Measurements from ENCODE around the gene MYCBP2.
"Not testable (repeated sequence)": the region's sequence is repeated elsewhere in the genome, so short reads cannot be mapped to it uniquely, and the experiment has no call there.

The MYCBP2 gene

DNA sequence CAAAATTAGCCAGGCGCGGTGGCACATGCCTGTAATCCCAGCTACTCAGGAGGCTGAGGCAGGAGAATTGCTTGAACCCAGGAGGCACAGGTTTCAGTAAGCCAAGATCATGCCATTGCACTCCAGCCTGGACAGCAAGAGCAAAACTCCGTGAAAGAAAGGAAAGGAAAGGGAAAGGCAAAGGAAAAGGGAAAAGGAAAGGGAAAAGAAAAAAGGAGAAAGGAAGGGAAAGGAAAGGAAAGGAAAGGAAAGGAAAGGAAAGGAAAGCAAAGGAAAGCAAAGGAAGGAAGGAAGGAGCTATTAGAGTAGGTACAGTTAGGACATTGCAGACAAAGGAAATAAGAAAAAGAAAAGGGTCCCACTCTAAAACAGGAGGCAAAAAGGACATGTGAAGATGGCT lies 41.3 kb downstream of the MYCBP2 start:
- H2AK5ac ChIP-seq (ENCODE audit: low read depth, low read length); H3K4me3 ChIP-seq (ENCODE audit: low read length in 2 of 2); H2BK12ac ChIP-seq (ENCODE audit: low read length); H2BK120ac ChIP-seq (ENCODE audit: low read depth, low read length); H3K4me1 ChIP-seq (ENCODE audit: control insufficient read depth in 2 of 2, insufficient read depth in 1 of 2, low read depth in 1 of 2, low read length in 2 of 2); H3K79me1 ChIP-seq (ENCODE audit: low read depth, low read length); H3K27me3 ChIP-seq (ENCODE audit: control insufficient read depth in 3 of 3, insufficient read depth in 3 of 3, low read depth in 1 of 3, low read length in 3 of 3); H3K36me3 ChIP-seq (replicated peaks in 1 of 2; ENCODE audit: control insufficient read depth in 2 of 2, insufficient read depth in 2 of 2, low read length in 2 of 2); H3K23ac ChIP-seq (ENCODE audit: low read depth, low read length, poor library complexity); H4K8ac ChIP-seq (ENCODE audit: low read depth, low read length); H2BK5ac ChIP-seq (ENCODE audit: low read length); H2BK15ac ChIP-seq (ENCODE audit: low read length); DNase-seq (ENCODE audit: low spot score); H3K4ac ChIP-seq (ENCODE audit: low read length); H4K91ac ChIP-seq (ENCODE audit: low read depth, low read length, poor library complexity); H3K9me3 ChIP-seq (replicated peaks in 1 of 2; ENCODE audit: control insufficient read depth in 2 of 2, insufficient read depth in 1 of 2, low read depth in 1 of 2, low read length in 2 of 2); H3K9ac ChIP-seq (ENCODE audit: low read depth, low read length, poor library complexity); H3K27ac ChIP-seq (replicated peaks; ENCODE audit: low read length); H3K18ac ChIP-seq (ENCODE audit: low read length); H2AFZ ChIP-seq (ENCODE audit: low read length); H3K4me2 ChIP-seq (ENCODE audit: insufficient read depth, low read length, poor library complexity, severe bottlenecking); H3K14ac ChIP-seq (ENCODE audit: low read length): not testable (repeated sequence)
- WGBS, 2 donors (ENCODE audit: extremely low coverage in 2 of 2, insufficient read length in 2 of 2, insufficient replicate concordance in 1 of 2) = no CpG with 5 or more reads among the region's 3 CpGs

DNA sequence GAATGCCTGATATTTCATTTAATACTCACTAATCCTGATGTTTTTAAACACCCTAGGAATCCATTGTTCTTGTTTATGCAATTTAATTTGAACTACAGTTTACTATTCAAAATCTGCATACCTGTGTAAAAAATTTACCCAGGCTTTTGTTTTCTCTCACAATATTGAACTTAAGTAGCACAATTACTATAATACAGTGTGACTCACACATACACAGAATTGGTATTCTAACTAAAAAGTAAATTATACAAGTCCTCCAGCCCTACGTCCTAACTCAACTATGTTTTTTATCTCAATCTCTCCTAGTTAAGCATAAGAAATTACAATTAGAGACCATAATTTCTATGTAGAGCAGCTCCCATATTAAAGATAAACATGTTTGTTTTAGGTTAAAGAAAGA lies 41.8 kb downstream of the MYCBP2 start:
- Histone ChIP-seq H2BK12ac (ENCODE audit: low read length) (no peak overlapping the region), H3K36me3 (replicated peaks in 1 of 2; ENCODE audit: control insufficient read depth in 2 of 2, insufficient read depth in 2 of 2, low read length in 2 of 2) (peaks cover 0 to 5% of the 10 kb centered on the region in 2 donors), H4K91ac (ENCODE audit: low read depth, low read length, poor library complexity) (no peak overlapping the region), H3K27ac (replicated peaks; ENCODE audit: low read length) (no peak overlapping the region), H2BK120ac (ENCODE audit: low read depth, low read length) (no peak overlapping the region), H4K8ac (ENCODE audit: low read depth, low read length) (no peak overlapping the region), H3K9me3 (replicated peaks in 1 of 2; ENCODE audit: control insufficient read depth in 2 of 2, insufficient read depth in 1 of 2, low read depth in 1 of 2, low read length in 2 of 2) (no peaks in the 10 kb centered on the region), H3K4me2 (ENCODE audit: insufficient read depth, low read length, poor library complexity, severe bottlenecking) (no peak overlapping the region), H3K18ac (ENCODE audit: low read length) (no peak overlapping the region), H3K79me1 (ENCODE audit: low read depth, low read length) (no peaks in the 10 kb centered on the region), H3K23ac (ENCODE audit: low read depth, low read length, poor library complexity) (no peak overlapping the region), H3K27me3 (ENCODE audit: control insufficient read depth in 3 of 3, insufficient read depth in 3 of 3, low read depth in 1 of 3, low read length in 3 of 3) (no peaks in the 10 kb centered on the region), H2AFZ (ENCODE audit: low read length) (no peak overlapping the region), H2BK5ac (ENCODE audit: low read length) (no peak overlapping the region), H3K14ac (ENCODE audit: low read length) (no peak overlapping the region), H3K4me3 (ENCODE audit: low read length in 2 of 2) (no peak overlapping the region), H2AK5ac (ENCODE audit: low read depth, low read length) (no peak overlapping the region), H3K9ac (ENCODE audit: low read depth, low read length, poor library complexity) (no peak overlapping the region), H3K4ac (ENCODE audit: low read length) (no peak overlapping the region), H3K4me1 (ENCODE audit: control insufficient read depth in 2 of 2, insufficient read depth in 1 of 2, low read depth in 1 of 2, low read length in 2 of 2) (peaks cover 0 to 2% of the 10 kb centered on the region in 2 donors), H2BK15ac (ENCODE audit: low read length) (no peak overlapping the region)
- WGBS, 2 donors (ENCODE audit: extremely low coverage in 2 of 2, insufficient read length in 2 of 2, insufficient replicate concordance in 1 of 2) = no CpG with 5 or more reads among the region's 1 CpG
- no peak for DNase-seq (ENCODE audit: low spot score)

- H2BK5ac ChIP-seq (ENCODE audit: low read length) = no peak overlapping the region
- H2BK120ac ChIP-seq (ENCODE audit: low read depth, low read length) = no peak overlapping the region
- no peak overlapping the region for H4K8ac ChIP-seq (ENCODE audit: low read depth, low read length)
- no peak overlapping the region for H3K14ac ChIP-seq (ENCODE audit: low read length)
- no peak overlapping the region for H3K27ac ChIP-seq (replicated peaks; ENCODE audit: low read length)
- peaks cover 3 to 46% of the 10 kb centered on the region in 2 donors for H3K36me3 ChIP-seq (replicated peaks in 1 of 2; ENCODE audit: control insufficient read depth in 2 of 2, insufficient read depth in 2 of 2, low read length in 2 of 2)
- H3K79me1 ChIP-seq (ENCODE audit: low read depth, low read length) = no peaks in the 10 kb centered on the region
- H3K4me3 ChIP-seq (ENCODE audit: low read length in 2 of 2) = no peak overlapping the region
- H2BK12ac ChIP-seq (ENCODE audit: low read length) = no peak overlapping the region
- H2AFZ ChIP-seq (ENCODE audit: low read length) = no peak overlapping the region
- H3K4ac ChIP-seq (ENCODE audit: low read length) = no peak overlapping the region
- no peak overlapping the region for H2BK15ac ChIP-seq (ENCODE audit: low read length)
- no peak overlapping the region for H3K23ac ChIP-seq (ENCODE audit: low read depth, low read length, poor library complexity)
- WGBS, 2 donors (ENCODE audit: extremely low coverage in 2 of 2, insufficient read length in 2 of 2, insufficient replicate concordance in 1 of 2) = no CpG with 5 or more reads among the region's 1 CpG
- no peak overlapping the region for H4K91ac ChIP-seq (ENCODE audit: low read depth, low read length, poor library complexity)
- H3K4me1 ChIP-seq (ENCODE audit: control insufficient read depth in 2 of 2, insufficient read depth in 1 of 2, low read depth in 1 of 2, low read length in 2 of 2) = no peaks in the 10 kb centered on the region
- no peaks in the 10 kb centered on the region for H3K27me3 ChIP-seq (ENCODE audit: control insufficient read depth in 3 of 3, insufficient read depth in 3 of 3, low read depth in 1 of 3, low read length in 3 of 3)
- no peak for DNase-seq (ENCODE audit: low spot score)
- no peak overlapping the region for H3K4me2 ChIP-seq (ENCODE audit: insufficient read depth, low read length, poor library complexity, severe bottlenecking)
- no peak overlapping the region for H3K9ac ChIP-seq (ENCODE audit: low read depth, low read length, poor library complexity)
- no peak overlapping the region for H2AK5ac ChIP-seq (ENCODE audit: low read depth, low read length)
- no peak overlapping the region for H3K18ac ChIP-seq (ENCODE audit: low read length)
- H3K9me3 ChIP-seq (replicated peaks in 1 of 2; ENCODE audit: control insufficient read depth in 2 of 2, insufficient read depth in 1 of 2, low read depth in 1 of 2, low read length in 2 of 2) = no peaks in the 10 kb centered on the region
Observed at GRCh38 chr13:77274126-77274525, 52.8 kb downstream of the MYCBP2 start.

DNA sequence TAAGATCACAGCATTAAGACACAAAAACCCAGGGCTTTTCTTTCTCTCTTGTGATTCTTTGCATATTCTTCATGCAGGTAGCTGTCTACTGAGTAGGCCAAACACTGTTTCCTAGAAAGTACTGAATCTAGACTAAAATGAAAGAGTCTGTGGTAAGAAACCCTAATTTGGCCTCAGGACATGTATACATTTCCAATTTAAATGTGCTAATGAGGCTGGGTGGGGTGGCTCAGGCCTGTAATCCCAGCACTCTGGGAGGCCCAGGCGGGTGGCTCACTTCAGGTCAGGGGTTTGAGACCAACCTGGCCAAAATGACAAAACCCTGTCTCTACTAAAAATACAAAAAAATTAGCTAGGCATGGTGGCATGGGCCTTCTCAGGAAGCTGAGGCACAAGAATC lies 57.8 kb downstream of the MYCBP2 start:
- Histone ChIP-seq H3K14ac (ENCODE audit: low read length) (no peak overlapping the region), H2BK120ac (ENCODE audit: low read depth, low read length) (no peak overlapping the region), H3K4ac (ENCODE audit: low read length) (no peak overlapping the region), H3K4me2 (ENCODE audit: insufficient read depth, low read length, poor library complexity, severe bottlenecking) (no peak overlapping the region), H4K8ac (ENCODE audit: low read depth, low read length) (no peak overlapping the region), H3K18ac (ENCODE audit: low read length) (no peak overlapping the region), H2AFZ (ENCODE audit: low read length) (no peak overlapping the region), H3K27me3 (ENCODE audit: control insufficient read depth in 3 of 3, insufficient read depth in 3 of 3, low read depth in 1 of 3, low read length in 3 of 3) (no peaks in the 10 kb centered on the region), H3K9ac (ENCODE audit: low read depth, low read length, poor library complexity) (no peak overlapping the region), H2BK5ac (ENCODE audit: low read length) (no peak overlapping the region), H3K9me3 (replicated peaks in 1 of 2; ENCODE audit: control insufficient read depth in 2 of 2, insufficient read depth in 1 of 2, low read depth in 1 of 2, low read length in 2 of 2) (no peaks in the 10 kb centered on the region), H4K91ac (ENCODE audit: low read depth, low read length, poor library complexity) (no peak overlapping the region), H2BK15ac (ENCODE audit: low read length) (no peak overlapping the region), H3K23ac (ENCODE audit: low read depth, low read length, poor library complexity) (no peak overlapping the region), H3K27ac (replicated peaks; ENCODE audit: low read length) (no peak overlapping the region), H2BK12ac (ENCODE audit: low read length) (no peak overlapping the region), H3K4me3 (ENCODE audit: low read length in 2 of 2) (no peak overlapping the region), H3K79me1 (ENCODE audit: low read depth, low read length) (no peaks in the 10 kb centered on the region), H3K4me1 (ENCODE audit: control insufficient read depth in 2 of 2, insufficient read depth in 1 of 2, low read depth in 1 of 2, low read length in 2 of 2) (no peaks in the 10 kb centered on the region), H3K36me3 (replicated peaks in 1 of 2; ENCODE audit: control insufficient read depth in 2 of 2, insufficient read depth in 2 of 2, low read length in 2 of 2) (peaks cover 3 to 64% of the 10 kb centered on the region in 2 donors), H2AK5ac (ENCODE audit: low read depth, low read length) (no peak overlapping the region)
- DNase-seq (ENCODE audit: low spot score) = no peak
- no CpG with 5 or more reads among the region's 1 CpG for WGBS, 2 donors (ENCODE audit: extremely low coverage in 2 of 2, insufficient read length in 2 of 2, insufficient replicate concordance in 1 of 2)

Data from neuronal stem cell (in vitro differentiated cells).